Measurements from ENCODE around the gene IL12RB1. TPM values are rescaled to one million over a fixed set of nuclear protein-coding genes. Genes with fewer than 3 reads are reported as not detected.

IL12RB1 gene
- total and polyA plus RNA-seq, 2 of the 8 experiments (the other 6 are each of a cell fraction or from before 2014, with no cell fraction given), result 0.03 TPM; not detected in 1

- Histone ChIP-seq H3K4me3 (ENCODE audit: extremely low read depth in 1 of 4, insufficient read depth in 2 of 4, low read depth in 3 of 4, low read length in 4 of 4) (no peak overlapping the region), H3K4me1 (replicated peaks in 1 of 4; ENCODE audit: control insufficient read depth in 3 of 4, insufficient read depth in 4 of 4, low read length in 3 of 4) (peaks cover 0 to 4% (median 2%) of the 10 kb centered on the region in 4 experiments; a peak in 1 of 7 replicates), H3K27me3 (replicated peaks in 1 of 4; ENCODE audit: control insufficient read depth in 3 of 4, extremely low read depth in 1 of 4, insufficient read depth in 3 of 4, low read length in 3 of 4) (no peaks in the 10 kb centered on the region), H2BK120ac (replicated peaks; ENCODE audit: low read depth, low read length) (no peak overlapping the region), H3K4ac (replicated peaks; ENCODE audit: insufficient read length, low read depth, low read length) (no peak overlapping the region), H3K14ac (ENCODE audit: insufficient read length) (no peak overlapping the region), H3K79me1 (ENCODE audit: low read depth, low read length) (no peaks in the 10 kb centered on the region), H3K79me2 (ENCODE audit: control insufficient read depth in 1 of 2, insufficient read depth in 2 of 2, low read length in 2 of 2) (no peaks in the 10 kb centered on the region), H3K4me2 (ENCODE audit: insufficient read depth in 1 of 2, low read depth in 2 of 2, low read length in 2 of 2) (no peak overlapping the region), H3K23me2 (ENCODE audit: low read depth, low read length) (no peaks in the 10 kb centered on the region), H3K23ac (ENCODE audit: insufficient read length) (no peak overlapping the region), H3K27ac (ENCODE audit: low read depth, low read length) (no peak overlapping the region), H3K36me3 (ENCODE audit: control insufficient read depth in 2 of 4, insufficient read depth in 4 of 4, low read length in 3 of 4) (no peaks in the 10 kb centered on the region), H2BK12ac (ENCODE audit: low read depth, low read length) (peak overlapping the region; percentile 81; the same call in 1 of the 2 replicates), H3K9ac (replicated peaks in 1 of 4; ENCODE audit: extremely low read depth in 1 of 4, low read depth in 3 of 4, low read length in 3 of 4) (no peak overlapping the region), H2BK15ac (ENCODE audit: low read length) (no peak overlapping the region), H3K56ac (replicated peaks; ENCODE audit: insufficient read length, low read depth, low read length) (no peak overlapping the region), H4K8ac (ENCODE audit: extremely low read depth, insufficient read depth, low read length) (peak overlapping the region; percentile 79), H2BK20ac (ENCODE audit: low read length) (no peak overlapping the region), H3K18ac (ENCODE audit: extremely low read depth, low read length) (no peak overlapping the region), H2BK5ac (ENCODE audit: low read depth, low read length) (peak overlapping the region; percentile 28; the same call in 1 of the 2 replicates), H2AK5ac (ENCODE audit: low read depth, low read length) (no peak overlapping the region), H4K20me1 (replicated peaks in 1 of 2; ENCODE audit: control insufficient read depth in 1 of 2, insufficient read depth in 2 of 2, low read length in 2 of 2) (no peaks in the 10 kb centered on the region), H2AFZ (ENCODE audit: low read length) (no peak overlapping the region), H3K9me3 (ENCODE audit: insufficient read depth in 2 of 2, low read depth in 1 of 2, low read length in 1 of 2) (no peaks in the 10 kb centered on the region), H4K91ac (replicated peaks; ENCODE audit: insufficient read length, low read length) (peak overlapping the region; percentile 17), H4K5ac (ENCODE audit: insufficient read length, low read depth, low read length) (no peak overlapping the region)
- 90% methylated on average over 23 of the region's 23 CpGs; no CpG with 5 or more reads in 1 of the 2 experiments for WGBS, 2 experiments (ENCODE audit: extremely low coverage in 1 of 2, insufficient coverage in 1 of 2, insufficient read length in 1 of 2, insufficient replicate concordance in 2 of 2, low coverage in 1 of 2, low lambda C conversion rate in 2 of 2, missing lambda C conversion rate in 1 of 2)
- DNase-seq (ENCODE audit: low read depth in 1 of 2, low spot score in 2 of 2) (no peak), FAIRE-seq (no peak)
- ChIA-PET CTCF (ENCODE audit: partially characterized antibody) (interaction anchor here (0.8 to 1.8 kb wide), 6 partner anchors 8 to 137 kb away, joined by 3 to 8 read pairs (median 4); no protein-coding TSS in a partner anchor), POLR2A (ENCODE audit: partially characterized antibody) (interaction anchor here (0.6 to 1.7 kb wide), 7 partner anchors 8 to 243 kb away, joined by 3 to 4 read pairs (median 3); partner anchors contain the start of gene RPL18A)
- no peak for TF ChIP-seq POLR2A (IDR thresholded peaks at IDR 0.05; ENCODE audit: control extremely low read depth in 1 of 2, low read depth in 2 of 2, low read length in 2 of 2)
- TF ChIP-seq EGR1 (IDR thresholded peaks at IDR 0.05; ENCODE audit: borderline replicate concordance, low read depth, low read length), result no peak
- TF ChIP-seq BCL11A (IDR thresholded peaks at IDR 0.05; ENCODE audit: low read depth in 2 of 2, low read length in 2 of 2), result no peak
- no peak for TF ChIP-seq CBX5 (IDR thresholded peaks at IDR 0.05; ENCODE audit: low read depth, low read length)
- TF ChIP-seq KDM4A (IDR thresholded peaks at IDR 0.05; ENCODE audit: low read depth, low read length, severe bottlenecking), result no peak
- no peak for TF ChIP-seq EZH2 (IDR thresholded peaks at IDR 0.05; ENCODE audit: low read depth, low read length, severe bottlenecking)
- no peak for TF ChIP-seq TAF7 (optimal IDR thresholded peaks at IDR 0.05; ENCODE audit: borderline replicate concordance, low read depth, low read length)
- TF ChIP-seq RNF2 (IDR thresholded peaks at IDR 0.05; ENCODE audit: borderline replicate concordance, low read depth, low read length, missing control alignments, poor library complexity, severe bottlenecking), result no peak
- no peak for TF ChIP-seq KDM1A (IDR thresholded peaks at IDR 0.05; ENCODE audit: borderline replicate concordance, low read length)
- TF ChIP-seq BRCA1 (IDR thresholded peaks at IDR 0.05; ENCODE audit: low read depth, low read length), result no peak
- no peak for TF ChIP-seq FOSL1 (IDR thresholded peaks at IDR 0.05; ENCODE audit: insufficient read depth, low read depth, low read length)
- TF ChIP-seq KDM5A (IDR thresholded peaks at IDR 0.05; ENCODE audit: low read length), result no peak
These were observed 63.0 kb downstream of the IL12RB1 start for GRCh38 chr19:18023622-18024251.
